ENCODE measurements around the gene OMG. TPM values are rescaled to one million over a fixed set of nuclear protein-coding genes. Genes with fewer than 3 reads are reported as not detected.
A peak's percentile ranks its signal among the peaks of the same experiment; 100 is the strongest.

Gene OMG
- total RNA-seq, 1 experiment from 2014 or later: 0.16 TPM

GRCh38 chr17:31308372-31309334, 11.6 kb upstream of the OMG start:
- Mint-ChIP-seq H3K4me3 (ENCODE audit: unreplicated experiment) (no peak overlapping the region), H3K27me3 (ENCODE audit: insufficient read depth, unreplicated experiment) (no peaks in the 10 kb centered on the region), H3K9me3 (ENCODE audit: unreplicated experiment) (no peaks in the 10 kb centered on the region), H3K36me3 (ENCODE audit: insufficient read depth, unreplicated experiment) (peaks cover 34% of the 10 kb centered on the region), H3K27ac (ENCODE audit: low read depth, unreplicated experiment) (peak overlapping the region; percentile 44), H3K4me1 (ENCODE audit: insufficient read depth, unreplicated experiment) (peaks cover 26% of the 10 kb centered on the region)
- intact Hi-C loops (cut with micrococcal nuclease): no loop called here
- TF ChIP-seq CTCF (IDR thresholded peaks at IDR 0.05; ENCODE audit: unreplicated experiment): no peak
- BruUV-seq (replicated peaks): no TSS peak
- DNase-seq (ENCODE audit: unreplicated experiment): no peak
- CTCF ChIA-PET: no interaction called here
- POLR2A ChIA-PET: no interaction called here

GRCh38 chr17:31307640-31308039, 10.6 kb upstream of the OMG start:
- CTCF ChIA-PET: no interaction called here
- TF ChIP-seq CTCF (IDR thresholded peaks at IDR 0.05; ENCODE audit: unreplicated experiment): no peak
- DNase-seq (ENCODE audit: unreplicated experiment): no peak
- intact Hi-C loops (cut with micrococcal nuclease): no loop called here
- Mint-ChIP-seq H3K36me3 (ENCODE audit: insufficient read depth, unreplicated experiment) (peaks cover 34% of the 10 kb centered on the region), H3K27ac (ENCODE audit: low read depth, unreplicated experiment) (no peak overlapping the region), H3K27me3 (ENCODE audit: insufficient read depth, unreplicated experiment) (no peaks in the 10 kb centered on the region), H3K9me3 (ENCODE audit: unreplicated experiment) (no peaks in the 10 kb centered on the region), H3K4me3 (ENCODE audit: unreplicated experiment) (no peak overlapping the region), H3K4me1 (ENCODE audit: insufficient read depth, unreplicated experiment) (peaks cover 22% of the 10 kb centered on the region)
- POLR2A ChIA-PET: no interaction called here
- BruUV-seq (replicated peaks): no TSS peak

GRCh38 chr17:31299624-31300023, 2.6 kb upstream of the OMG start:
- H3K4me1 Mint-ChIP-seq (ENCODE audit: insufficient read depth, unreplicated experiment): no peaks in the 10 kb centered on the region
- ChIA-PET CTCF (no interaction called here), POLR2A (no interaction called here)

GRCh38 chr17:31296142-31296541, 897 bp downstream of the OMG start:
- H3K27me3 Mint-ChIP-seq (ENCODE audit: insufficient read depth, unreplicated experiment): no peaks in the 10 kb centered on the region
- H3K9me3 Mint-ChIP-seq (ENCODE audit: unreplicated experiment): no peaks in the 10 kb centered on the region
- CTCF ChIA-PET: no interaction called here
- intact Hi-C loops (cut with micrococcal nuclease): no loop called here
- DNase-seq (ENCODE audit: unreplicated experiment): no peak
- peaks cover 8% of the 10 kb centered on the region for H3K36me3 Mint-ChIP-seq (ENCODE audit: insufficient read depth, unreplicated experiment)
- H3K4me1 Mint-ChIP-seq (ENCODE audit: insufficient read depth, unreplicated experiment): no peaks in the 10 kb centered on the region
- no peak overlapping the region for H3K27ac Mint-ChIP-seq (ENCODE audit: low read depth, unreplicated experiment)
- no TSS peak for BruUV-seq (replicated peaks)
- no peak overlapping the region for H3K4me3 Mint-ChIP-seq (ENCODE audit: unreplicated experiment)
- no peak for TF ChIP-seq CTCF (IDR thresholded peaks at IDR 0.05; ENCODE audit: unreplicated experiment)
- POLR2A ChIA-PET: interaction anchor here (0.7 kb wide), 1 partner anchor 319 kb away, joined by 3 read pairs; no protein-coding TSS in a partner anchor

More at GRCh38 chr17:31299624-31300023, 2.6 kb upstream of the OMG start:
- no TSS peak for BruUV-seq (replicated peaks)
- intact Hi-C loops (cut with micrococcal nuclease): no loop called here
- no peak for DNase-seq (ENCODE audit: unreplicated experiment)
- no peaks in the 10 kb centered on the region for H3K9me3 Mint-ChIP-seq (ENCODE audit: unreplicated experiment)
- TF ChIP-seq CTCF (IDR thresholded peaks at IDR 0.05; ENCODE audit: unreplicated experiment): no peak
- no peak overlapping the region for H3K27ac Mint-ChIP-seq (ENCODE audit: low read depth, unreplicated experiment)
- H3K27me3 Mint-ChIP-seq (ENCODE audit: insufficient read depth, unreplicated experiment): no peaks in the 10 kb centered on the region
- H3K4me3 Mint-ChIP-seq (ENCODE audit: unreplicated experiment): no peak overlapping the region
- H3K36me3 Mint-ChIP-seq (ENCODE audit: insufficient read depth, unreplicated experiment): peaks cover 7% of the 10 kb centered on the region
